COLO668 (cell line): ENCODE data around the gene GABRG3.
A peak's percentile ranks its signal among the peaks of the same experiment; 100 is the strongest.
"Not testable (repeated sequence)": the region's sequence is repeated elsewhere in the genome, so short reads cannot be mapped to it uniquely, and the experiment has no call there.

Experiments
- DNase-seq: peaks from one replicate; lab custom pipeline; 2025; ENCODE audit not compliant: unreplicated experiment; lab: John Stamatoyannopoulos, UW

Gene GABRG3

GRCh38 chr15:27172821-27173220 lies 201.8 kb downstream of the GABRG3 start:
- DNase-seq = no peak

GRCh38 chr15:27175472-27176153 lies 204.6 kb downstream of the GABRG3 start:
- no peak for DNase-seq

- no peak for DNase-seq
Observed at GRCh38 chr15:27176785-27177406, 205.9 kb downstream of the GABRG3 start.

DNA sequence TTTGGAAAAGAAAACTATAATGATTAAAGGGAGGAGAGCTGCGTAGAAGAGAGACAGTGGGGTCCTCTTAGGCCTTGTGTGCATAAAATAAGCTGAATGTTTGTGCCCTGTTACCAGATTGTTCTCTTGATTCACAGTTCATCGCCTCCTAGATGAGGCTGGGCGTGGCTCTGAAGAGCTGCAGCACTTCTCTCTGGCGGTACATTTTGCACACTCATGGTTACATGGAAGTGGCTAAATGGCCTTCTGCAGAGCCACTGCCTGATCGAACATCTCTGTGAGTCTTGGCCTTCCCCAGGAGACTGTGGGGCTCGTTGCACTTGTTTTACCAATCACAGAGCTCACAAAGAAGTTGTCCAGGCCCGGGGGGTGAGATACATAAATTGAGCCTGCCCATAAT lies 208.8 kb downstream of the GABRG3 start:
- DNase-seq = peak; percentile 31

- DNase-seq = no peak
Observed at GRCh38 chr15:27182561-27183110, 211.7 kb downstream of the GABRG3 start.

DNA sequence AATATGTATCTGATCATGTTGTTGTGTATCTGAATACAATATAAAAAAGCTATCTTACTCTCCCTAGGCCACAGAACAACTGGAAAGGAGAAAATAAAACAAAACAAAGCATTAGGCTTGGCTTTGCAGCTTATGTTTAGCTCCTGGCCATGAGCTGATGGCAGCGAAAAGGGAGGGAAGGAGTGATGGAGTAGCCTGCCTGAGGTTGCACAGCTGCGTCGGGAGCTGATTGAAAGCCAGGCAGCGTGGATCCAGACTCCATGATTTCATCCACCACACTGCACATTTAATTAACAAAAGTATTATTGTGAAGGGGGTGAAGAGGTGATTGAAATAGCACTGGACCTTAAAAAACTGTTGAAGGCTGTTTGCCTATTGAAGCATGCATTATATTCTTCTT lies 212.2 kb downstream of the GABRG3 start:
- DNase-seq = no peak

DNA sequence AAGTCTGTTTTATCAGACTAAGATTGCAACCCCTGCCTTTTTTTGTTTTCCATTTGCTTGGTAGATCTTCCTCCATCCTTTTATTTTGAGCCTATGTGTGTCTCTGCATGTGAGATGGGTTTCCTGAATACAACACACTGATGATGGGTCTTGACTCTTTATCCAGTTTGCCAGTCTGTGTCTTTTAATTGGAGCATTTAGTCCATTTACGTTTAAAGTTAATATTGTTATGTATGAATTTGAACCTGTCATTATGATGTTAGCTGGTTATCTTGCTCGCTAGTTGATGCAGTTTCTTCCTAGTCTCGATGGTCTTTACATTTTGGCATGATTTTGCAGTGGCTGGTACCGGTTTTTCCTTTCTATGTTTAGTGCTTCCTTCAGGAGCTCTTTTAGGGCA lies 220.5 kb downstream of the GABRG3 start:
- not testable (repeated sequence) for DNase-seq

DNA sequence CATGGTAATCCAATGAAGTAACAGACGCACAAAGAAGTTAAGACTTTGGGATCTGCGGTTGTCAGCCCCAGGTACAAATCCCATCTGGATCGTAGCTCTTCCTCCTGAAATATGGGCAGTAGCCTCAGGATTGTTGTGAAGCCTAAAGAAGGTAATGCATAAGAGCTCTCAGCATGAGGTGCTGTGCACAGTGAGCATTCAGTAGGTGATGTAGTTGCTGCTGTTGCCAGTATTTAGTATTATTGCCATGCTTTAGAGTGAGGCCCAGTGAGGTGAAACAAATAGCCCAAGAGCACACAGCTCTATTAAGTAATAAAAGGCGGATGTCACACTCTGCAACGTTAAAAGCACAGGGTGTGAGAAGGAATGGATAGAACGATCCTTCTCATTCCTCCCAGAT lies 225.7 kb downstream of the GABRG3 start:
- no peak for DNase-seq

DNA sequence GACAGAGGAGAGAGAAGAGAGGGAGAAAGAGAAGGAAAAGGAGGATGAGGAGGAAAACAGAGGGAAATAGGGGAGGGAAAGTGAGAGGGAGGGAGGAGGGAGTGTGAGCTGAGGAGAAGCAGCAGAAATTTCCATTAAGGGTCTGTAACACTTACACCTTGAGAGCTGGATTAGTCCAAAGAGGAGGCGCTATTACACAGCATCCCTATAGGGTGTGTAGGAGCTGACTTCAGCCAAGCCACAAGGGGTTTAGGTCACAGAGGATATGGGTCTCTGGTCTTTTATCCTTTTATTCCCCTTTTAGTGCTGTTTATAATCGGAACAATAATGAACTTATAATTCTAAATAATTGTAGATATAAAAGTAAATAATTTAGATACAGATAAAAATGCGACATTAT lies 230.4 kb downstream of the GABRG3 start:
- no peak for DNase-seq

- no peak for DNase-seq
Observed at GRCh38 chr15:27210176-27210575, 239.2 kb downstream of the GABRG3 start.

DNA sequence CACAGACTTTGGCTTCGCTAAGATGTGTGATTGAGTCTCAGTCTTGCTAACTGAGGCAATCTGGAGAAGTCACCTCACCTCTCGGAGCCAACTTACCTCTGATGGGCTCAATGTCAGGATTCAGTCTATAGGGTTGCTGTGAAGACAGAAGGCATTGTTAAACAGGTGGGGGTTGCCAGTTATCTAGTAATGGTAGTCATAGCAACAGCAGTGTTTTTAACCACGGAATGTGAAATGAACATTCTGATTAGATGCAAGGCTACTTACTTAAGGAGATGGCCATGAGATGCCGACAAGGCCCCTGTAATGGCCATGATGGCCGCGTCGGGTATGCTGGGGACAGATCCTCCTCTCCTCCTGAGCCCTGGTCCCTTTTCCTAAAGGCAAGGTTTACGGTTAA lies 243.1 kb downstream of the GABRG3 start:
- DNase-seq = no peak

DNA sequence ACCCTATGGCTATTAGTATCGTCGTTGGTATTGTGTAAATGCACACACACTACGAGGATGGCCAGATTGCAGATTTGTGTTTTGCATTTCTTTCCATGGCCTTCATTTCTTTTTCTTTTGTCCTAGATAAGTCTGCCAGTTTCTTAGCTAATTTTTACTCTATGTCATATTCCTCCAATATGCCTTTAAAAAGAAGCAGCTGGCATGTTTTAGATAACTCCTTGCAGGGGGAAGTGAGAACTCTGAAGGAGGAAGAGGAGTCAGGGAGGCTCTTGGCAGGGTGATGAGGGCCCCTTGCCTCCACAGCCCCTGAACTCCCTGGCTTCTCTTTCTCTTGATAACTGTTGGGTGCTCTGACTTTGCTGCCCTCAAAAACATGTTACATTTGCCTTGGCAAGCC lies 244.0 kb downstream of the GABRG3 start:
- DNase-seq = no peak

DNA sequence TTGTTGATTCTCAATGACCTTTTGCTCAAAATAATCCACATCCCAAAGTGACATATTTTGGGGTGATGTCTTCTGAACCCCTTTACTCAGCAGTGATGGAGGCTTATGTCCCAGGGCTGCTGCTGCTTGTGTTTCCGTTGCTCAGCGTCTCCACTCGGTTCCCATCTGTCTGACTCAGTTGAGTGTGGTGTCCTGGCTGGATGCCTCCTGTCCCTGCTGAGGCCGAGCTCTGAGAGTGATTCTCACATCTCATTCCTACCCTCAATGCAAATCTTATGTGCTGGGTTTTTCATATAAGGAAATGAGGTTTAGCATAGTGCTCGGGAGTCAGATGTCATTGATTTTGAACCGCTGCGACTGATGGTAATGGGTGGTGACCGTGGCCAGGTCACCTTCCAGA lies 247.4 kb downstream of the GABRG3 start:
- DNase-seq = no peak

DNA sequence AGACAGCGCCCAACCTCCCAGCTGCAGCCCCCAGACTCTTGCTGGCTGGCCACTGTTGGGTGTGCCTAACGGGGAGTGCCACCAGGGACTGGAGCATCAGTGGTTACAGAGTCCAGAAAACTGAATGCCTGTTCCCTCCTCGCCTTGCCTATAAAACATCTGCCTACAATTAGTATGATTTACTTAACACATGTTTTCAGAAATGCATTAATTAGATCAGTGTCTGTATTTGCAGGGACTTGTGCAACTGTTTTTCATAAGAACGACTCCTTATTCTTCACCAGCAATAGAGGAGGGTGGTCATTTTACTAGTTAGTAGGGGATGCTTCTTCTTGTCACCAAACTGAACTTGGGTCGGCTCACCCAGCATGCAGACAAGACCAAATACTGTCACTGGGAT lies 248.7 kb downstream of the GABRG3 start:
- no peak for DNase-seq

GRCh38 chr15:27220199-27220598 lies 249.2 kb downstream of the GABRG3 start:
- no peak for DNase-seq

- no peak for DNase-seq
Observed at GRCh38 chr15:27222479-27222878, 251.5 kb downstream of the GABRG3 start.

DNA sequence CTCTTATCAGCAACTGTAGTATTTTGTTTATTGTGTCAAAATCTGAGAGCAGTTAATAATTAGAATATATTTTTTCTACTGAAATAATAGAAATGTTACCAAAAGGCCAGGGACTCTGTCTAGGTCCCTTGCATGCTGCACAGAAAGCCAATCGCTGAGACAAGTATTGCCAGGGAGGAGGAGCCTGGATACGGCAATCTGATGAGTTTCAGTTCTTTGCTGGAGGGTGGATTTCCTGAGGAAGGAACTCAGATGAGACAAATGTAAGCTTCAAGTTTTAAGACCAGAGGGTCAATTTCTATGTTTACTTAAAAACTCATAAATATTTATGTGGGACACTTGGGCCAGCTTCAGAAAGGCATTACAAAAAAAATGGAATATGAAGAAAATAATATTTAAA lies 252.2 kb downstream of the GABRG3 start:
- no peak for DNase-seq

DNA sequence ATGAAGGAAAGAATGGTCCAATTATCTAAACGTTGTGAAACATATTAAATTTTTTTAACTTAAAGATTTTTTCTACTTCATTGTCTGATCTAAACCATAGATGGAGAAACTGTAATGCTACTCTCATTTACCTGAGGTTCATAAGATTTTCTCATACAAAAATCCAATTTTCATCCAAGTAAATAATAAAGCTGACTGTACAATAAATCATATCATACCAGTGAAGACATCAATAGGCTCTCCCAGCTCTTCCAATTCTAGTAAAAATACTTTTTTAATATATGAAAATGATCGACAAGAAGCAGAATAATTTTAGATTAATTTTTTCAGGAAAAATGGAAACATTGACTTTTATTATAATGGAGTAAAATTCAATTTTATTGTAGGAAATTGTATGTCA lies 260.8 kb downstream of the GABRG3 start:
- DNase-seq = no peak

GRCh38 chr15:27232876-27233275 lies 261.9 kb downstream of the GABRG3 start:
- no peak for DNase-seq

- DNase-seq = peak; percentile 39
Observed at GRCh38 chr15:27234593-27234992, 263.6 kb downstream of the GABRG3 start.

GRCh38 chr15:27235161-27235560 lies 264.2 kb downstream of the GABRG3 start:
- DNase-seq = no peak

DNA sequence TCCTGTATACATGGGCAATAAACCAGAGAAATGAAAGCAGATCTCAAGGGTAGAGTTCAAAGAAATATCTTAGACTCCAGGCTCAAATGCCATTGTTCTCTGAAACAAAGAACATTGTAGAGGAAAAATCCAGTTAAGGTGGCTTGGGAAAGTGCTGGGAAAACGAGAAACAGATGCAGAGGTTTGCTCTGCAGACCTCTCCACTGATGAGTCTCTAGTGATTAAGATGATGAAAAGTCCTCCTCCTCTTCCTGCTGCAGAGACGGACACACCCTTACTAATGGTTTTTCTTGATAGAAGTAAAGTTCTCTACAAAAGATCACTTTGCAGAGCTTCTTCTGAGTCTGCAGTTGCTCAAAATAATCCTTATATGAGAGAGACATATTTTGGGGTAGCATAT lies 264.7 kb downstream of the GABRG3 start:
- DNase-seq = no peak
